Trophoblast cell (in vitro differentiated cells and primary cell): ENCODE data around the gene PLPPR3.

ENCODE experiments used
- DNase-seq, 2 donors: peaks; one replicate each; pipeline ENCODE4 v3.0.0-alpha.2; 2016
- H2AFZ ChIP-seq: 2 replicates; pipeline ENCODE4 v1.6.1; 2013; ENCODE audit warnings: low read length, moderate library complexity, mild to moderate bottlenecking; ENCODE audit not compliant: insufficient read depth, poor library complexity
- H2AK5ac ChIP-seq: 2 replicates; pipeline ENCODE4 v1.6.1; 2013; ENCODE audit warnings: mild to moderate bottlenecking, low read length
- H2BK120ac ChIP-seq: 2 replicates; pipeline ENCODE4 v1.6.1; 2013; ENCODE audit warnings: low read length, mild to moderate bottlenecking, moderate library complexity; ENCODE audit not compliant: insufficient read depth, poor library complexity
- H2BK12ac ChIP-seq: 2 replicates; pipeline ENCODE4 v1.6.1; 2013; ENCODE audit warnings: mild to moderate bottlenecking, low read length, moderate library complexity
- H2BK5ac ChIP-seq: 2 replicates; pipeline ENCODE4 v1.6.1; 2013; ENCODE audit warnings: low read length, low read depth, moderate library complexity, mild to moderate bottlenecking; ENCODE audit not compliant: poor library complexity
- H3K14ac ChIP-seq: 2 replicates; pipeline ENCODE4 v1.6.1; 2013; ENCODE audit warnings: mild to moderate bottlenecking, low read length
- H3K18ac ChIP-seq: 2 replicates; pipeline ENCODE4 v1.6.1; 2013; ENCODE audit warnings: mild to moderate bottlenecking, low read length
- H3K23ac ChIP-seq: 2 replicates; pipeline ENCODE4 v1.6.1; 2013; ENCODE audit warnings: low read length
- H3K27ac ChIP-seq: 2 replicates; pipeline ENCODE4 v1.5.1; 2013; ENCODE audit warnings: low read depth, mild to moderate bottlenecking, inconsistent platforms, low read length, moderate library complexity
- H3K27me3 ChIP-seq: 2 replicates; pipeline ENCODE4 v1.6.1; 2013; ENCODE audit warnings: inconsistent platforms, mild to moderate bottlenecking, low read length, moderate library complexity; ENCODE audit not compliant: insufficient read depth
- H3K36me3 ChIP-seq, 2 experiments: 1 replicate in 1 of 2; 2 replicates in 1 of 2; pipeline ENCODE4 v1.6.1; 2013; ENCODE audit warnings: low read length in 2 of 2, mild to moderate bottlenecking in 2 of 2, moderate library complexity in 1 of 2; ENCODE audit not compliant: insufficient read depth in 2 of 2, control insufficient read depth in 1 of 2
- H3K4ac ChIP-seq: 2 replicates; pipeline ENCODE4 v1.6.1; 2013; ENCODE audit warnings: low read depth, mild to moderate bottlenecking, low read length, moderate library complexity
- H3K4me1 ChIP-seq, 2 experiments: 1 replicate in 1 of 2; 2 replicates in 1 of 2; pipeline ENCODE4 v1.6.1; 2013; ENCODE audit warnings: low read length in 2 of 2, mild to moderate bottlenecking in 2 of 2, moderate library complexity in 1 of 2; ENCODE audit not compliant: insufficient read depth in 2 of 2, control insufficient read depth in 1 of 2
- H3K4me2 ChIP-seq: 2 replicates; pipeline ENCODE4 v1.6.1; 2013; ENCODE audit warnings: inconsistent platforms, mild to moderate bottlenecking, low read length, moderate library complexity
- H3K4me3 ChIP-seq: 2 replicates; pipeline ENCODE4 v1.5.1; 2013; ENCODE audit warnings: mild to moderate bottlenecking, low read depth, low read length, inconsistent platforms
- H3K79me1 ChIP-seq: one replicate; pipeline ENCODE4 v1.6.1; 2013; ENCODE audit warnings: low read length
- H3K79me2 ChIP-seq: 2 replicates; pipeline ENCODE4 v1.6.1; 2013; ENCODE audit warnings: low read length, mild to moderate bottlenecking; ENCODE audit not compliant: control insufficient read depth, insufficient read depth, poor library complexity
- H3K9ac ChIP-seq: 2 replicates; pipeline ENCODE4 v1.6.1; 2013; ENCODE audit warnings: mild to moderate bottlenecking, low read length
- H3K9me3 ChIP-seq: 2 replicates; pipeline ENCODE4 v1.6.1; 2013; ENCODE audit warnings: low read depth, mild to moderate bottlenecking, control low read depth, inconsistent platforms, low read length; ENCODE audit not compliant: insufficient read depth
- H4K12ac ChIP-seq: 2 replicates; pipeline ENCODE4 v1.6.1; 2013; ENCODE audit warnings: low read depth, mild to moderate bottlenecking, low read length, moderate library complexity
- H4K8ac ChIP-seq: 2 replicates; pipeline ENCODE4 v1.6.1; 2013; ENCODE audit warnings: low read depth, mild to moderate bottlenecking, low read length, moderate library complexity
- H4K91ac ChIP-seq: one replicate; pipeline ENCODE4 v1.6.1; 2013; ENCODE audit warnings: low read depth, mild to moderate bottlenecking, low read length, moderate library complexity
- WGBS: extraction: QIAGEN DNeasy Blood & Tissue Kit; methylation state at CpG from one replicate; pipeline ENCODE4 v1.1.7; 2013; ENCODE audit warnings: missing lambda C conversion rate; ENCODE audit not compliant: insufficient read length, insufficient coverage; ENCODE audit errors: extremely low coverage; 5-methylcytosine and 5-hydroxymethylcytosine counted together

Gene PLPPR3

DNA sequence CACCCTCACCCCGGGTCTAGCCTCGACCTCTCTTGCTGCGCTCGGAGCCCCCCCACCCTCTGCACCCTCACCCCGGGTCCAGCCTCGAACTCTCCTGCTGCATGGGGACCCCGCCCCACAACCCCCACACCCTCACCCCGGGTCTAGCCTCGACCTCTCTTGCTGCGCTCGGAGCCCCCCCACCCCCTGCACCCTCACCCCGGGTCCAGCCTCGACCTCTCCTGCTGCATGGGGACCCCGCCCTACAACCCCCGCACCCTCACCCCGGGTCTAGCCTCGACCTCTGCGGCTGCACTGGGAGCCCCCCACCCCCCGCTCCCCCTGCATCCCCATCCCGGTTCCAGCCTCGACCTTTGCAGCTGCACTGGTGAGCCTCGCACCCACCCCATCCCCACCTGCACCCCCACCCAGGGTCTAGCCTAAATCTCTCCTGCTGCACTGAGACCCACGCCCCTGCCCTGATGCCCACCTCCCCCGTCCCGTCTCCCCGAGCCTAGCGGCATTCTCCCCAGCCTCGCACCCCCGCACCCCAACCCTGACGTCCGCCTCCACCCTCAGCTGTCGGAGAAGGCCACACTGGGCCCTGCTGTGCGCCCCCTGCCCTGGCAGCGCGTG, 39.5 kb upstream of the PLPPR3 start:
- Histone ChIP-seq H3K18ac (no peak overlapping the region), H3K14ac (no peak overlapping the region), H3K27me3 (peaks cover 11% of the 10 kb centered on the region), H3K4me1 (peaks cover 4 to 9% of the 10 kb centered on the region in 2 experiments), H2AFZ (no peak overlapping the region), H3K27ac (no peak overlapping the region), H4K8ac (no peak overlapping the region), H3K4me3 (no peak overlapping the region), H3K9me3 (peaks cover 16% of the 10 kb centered on the region), H2BK5ac (no peak overlapping the region), H4K91ac (no peak overlapping the region), H3K79me2 (no peaks in the 10 kb centered on the region), H2AK5ac (no peak overlapping the region), H3K36me3 (no peaks in the 10 kb centered on the region), H3K4ac (no peak overlapping the region), H3K9ac (no peak overlapping the region), H3K23ac (no peak overlapping the region), H3K4me2 (no peak overlapping the region), H2BK120ac (no peak overlapping the region), H2BK12ac (no peak overlapping the region), H3K79me1 (no peaks in the 10 kb centered on the region), H4K12ac (no peak overlapping the region)
- no CpG with 5 or more reads among the region's 35 CpGs for WGBS
- DNase-seq, result no peak

DNA sequence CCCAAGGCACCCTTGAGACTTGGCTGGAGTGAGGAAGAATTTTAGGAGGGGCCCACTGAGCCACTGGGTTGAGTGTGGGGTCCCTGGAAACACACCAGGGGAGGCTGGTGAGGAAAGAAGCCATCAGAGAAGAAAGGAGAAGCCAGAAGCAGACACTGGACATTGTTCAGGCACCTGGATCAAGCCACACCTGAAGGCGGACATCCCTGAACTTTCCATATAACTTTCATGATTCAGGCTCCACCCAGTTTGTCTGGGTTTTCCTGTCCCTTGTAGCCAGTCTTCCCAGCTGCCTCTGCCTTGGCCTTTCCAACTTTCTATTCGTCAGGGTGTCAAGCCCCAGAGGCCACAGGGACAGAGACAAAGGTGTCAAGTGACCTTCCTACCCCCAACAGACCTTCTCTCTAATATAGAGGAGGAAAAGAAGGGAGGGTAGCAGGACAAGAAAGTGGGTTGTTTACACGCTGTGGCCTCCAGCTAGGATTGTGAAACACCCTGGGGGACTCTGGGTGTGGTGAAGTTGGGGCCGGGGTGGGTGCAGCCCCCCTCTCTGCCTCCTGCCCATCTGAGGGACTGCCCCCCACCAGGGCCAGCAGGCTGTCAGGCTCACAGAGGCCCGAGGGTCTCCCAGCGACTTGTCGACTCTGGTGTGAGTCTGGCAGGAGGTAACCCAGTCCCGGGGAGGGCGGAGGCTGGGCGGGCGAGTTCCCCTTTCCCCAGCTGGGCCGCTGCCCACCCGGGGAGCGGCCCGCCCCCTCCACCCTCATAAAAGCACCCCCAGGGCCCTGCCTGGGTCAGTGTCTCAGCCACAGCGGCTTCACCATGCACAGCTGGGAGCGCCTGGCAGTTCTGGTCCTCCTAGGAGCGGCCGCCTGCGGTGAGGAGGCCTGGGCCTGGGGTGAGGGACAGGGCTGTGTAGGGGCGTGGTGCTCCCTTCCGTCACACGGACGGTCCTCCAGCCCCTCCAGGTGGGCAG, 37.4 kb upstream of the PLPPR3 start, which contains the start of gene CFD:
TSS of gene CFD (plus strand) at position 797 of the 976 bp plus-strand sequence. CDS start at position 823, 26 bp downstream.
- no peak within 1 kb of the TSS for H3K23ac ChIP-seq
- no CpG with 5 or more reads among the region's 24 CpGs for WGBS
- no peak within 1 kb of the TSS for H2BK12ac ChIP-seq

DNA sequence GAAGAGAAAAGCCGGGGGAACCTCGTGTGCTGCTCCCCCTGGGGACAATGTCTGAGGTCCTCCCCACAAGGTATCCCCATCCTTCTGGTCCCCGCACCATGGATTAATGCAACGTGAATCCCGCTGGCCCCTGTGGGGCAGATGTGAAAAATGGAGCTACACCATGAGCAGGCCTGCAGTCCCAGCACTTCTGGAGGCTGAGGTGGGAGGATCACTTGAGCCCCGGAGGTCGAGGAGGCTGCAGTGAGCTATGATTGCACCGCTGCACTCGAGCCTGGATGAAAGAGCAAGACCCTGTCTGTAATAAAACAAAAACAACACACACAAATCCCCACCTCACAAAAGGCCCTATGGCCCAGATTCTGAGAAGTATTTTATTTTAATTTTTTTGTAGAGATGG, 36.5 kb upstream of the PLPPR3 start:
- Histone ChIP-seq H2BK12ac (no peak overlapping the region), H4K8ac (no peak overlapping the region), H3K79me2 (no peaks in the 10 kb centered on the region), H4K12ac (no peak overlapping the region), H3K14ac (no peak overlapping the region), H4K91ac (no peak overlapping the region), H3K4me1 (peaks cover 4 to 9% of the 10 kb centered on the region in 2 experiments), H3K9ac (no peak overlapping the region), H3K79me1 (no peaks in the 10 kb centered on the region), H3K23ac (no peak overlapping the region), H3K27ac (no peak overlapping the region), H3K36me3 (no peaks in the 10 kb centered on the region), H3K4me3 (no peak overlapping the region), H3K27me3 (peaks cover 11% of the 10 kb centered on the region), H2AFZ (no peak overlapping the region), H3K18ac (no peak overlapping the region), H3K9me3 (peaks cover 16% of the 10 kb centered on the region), H3K4me2 (no peak overlapping the region), H2BK5ac (no peak overlapping the region), H2AK5ac (no peak overlapping the region), H2BK120ac (no peak overlapping the region), H3K4ac (no peak overlapping the region)
- no peak for DNase-seq
- WGBS, result no CpG with 5 or more reads among the region's 9 CpGs

More for the DNA sequence above, 37.4 kb upstream of the PLPPR3 start, which contains the start of gene CFD:
- Histone ChIP-seq H3K79me1 (no peaks in the 10 kb centered on the region), H3K4ac (no peak within 1 kb of the TSS), H3K4me3 (peak within 1 kb of the TSS; percentile 46), H3K4me2 (peak within 1 kb of the TSS; percentile 47), H3K9ac (no peak within 1 kb of the TSS), H4K12ac (no peak within 1 kb of the TSS), H4K91ac (no peak within 1 kb of the TSS), H3K18ac (no peak within 1 kb of the TSS), H2AK5ac (no peak within 1 kb of the TSS), H2BK120ac (no peak within 1 kb of the TSS), H3K4me1 (peaks cover 4 to 9% of the 10 kb centered on the region in 2 experiments), H3K9me3 (peaks cover 16% of the 10 kb centered on the region), H3K79me2 (no peaks in the 10 kb centered on the region), H2BK5ac (no peak within 1 kb of the TSS), H3K14ac (no peak within 1 kb of the TSS), H3K27me3 (peaks cover 11% of the 10 kb centered on the region), H2AFZ (peak within 1 kb of the TSS; percentile 27), H4K8ac (no peak within 1 kb of the TSS), H3K36me3 (no peaks in the 10 kb centered on the region), H3K27ac (no peak within 1 kb of the TSS)
- no peak for DNase-seq

DNA sequence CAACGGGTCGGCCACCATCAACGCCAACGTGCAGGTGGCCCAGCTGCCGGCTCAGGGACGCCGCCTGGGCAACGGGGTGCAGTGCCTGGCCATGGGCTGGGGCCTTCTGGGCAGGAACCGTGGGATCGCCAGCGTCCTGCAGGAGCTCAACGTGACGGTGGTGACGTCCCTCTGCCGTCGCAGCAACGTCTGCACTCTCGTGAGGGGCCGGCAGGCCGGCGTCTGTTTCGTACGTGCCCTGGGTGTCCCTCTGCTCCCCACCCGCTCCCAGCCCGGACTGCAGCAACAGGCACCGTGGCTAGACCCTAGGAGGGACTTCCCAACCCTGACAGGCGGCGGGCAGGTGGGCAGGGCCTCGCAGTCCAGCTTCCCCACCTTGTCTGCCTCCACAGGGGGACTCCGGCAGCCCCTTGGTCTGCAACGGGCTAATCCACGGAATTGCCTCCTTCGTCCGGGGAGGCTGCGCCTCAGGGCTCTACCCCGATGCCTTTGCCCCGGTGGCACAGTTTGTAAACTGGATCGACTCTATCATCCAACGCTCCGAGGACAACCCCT, 33.9 kb upstream of the PLPPR3 start:
- no peak overlapping the region for H3K14ac ChIP-seq
- H2BK5ac ChIP-seq, result no peak overlapping the region
- peaks cover 5% of the 10 kb centered on the region for H3K9me3 ChIP-seq
- H2AFZ ChIP-seq, result no peak overlapping the region
- no peak overlapping the region for H3K23ac ChIP-seq
- DNase-seq, result no peak
- H2AK5ac ChIP-seq, result no peak overlapping the region
- H2BK120ac ChIP-seq, result no peak overlapping the region
- H3K27ac ChIP-seq, result no peak overlapping the region
- no peak overlapping the region for H4K8ac ChIP-seq
- no peak overlapping the region for H3K18ac ChIP-seq
- no peaks in the 10 kb centered on the region for H3K79me2 ChIP-seq
- H3K4me2 ChIP-seq, result no peak overlapping the region
- no peak overlapping the region for H4K12ac ChIP-seq
- H3K27me3 ChIP-seq, result peaks cover 3% of the 10 kb centered on the region
- WGBS, result no CpG with 5 or more reads among the region's 40 CpGs
- no peak overlapping the region for H3K9ac ChIP-seq
- H3K4ac ChIP-seq, result no peak overlapping the region
- H3K4me1 ChIP-seq, result peaks cover 3 to 5% of the 10 kb centered on the region in 2 experiments
- no peak overlapping the region for H2BK12ac ChIP-seq
- no peaks in the 10 kb centered on the region for H3K79me1 ChIP-seq
- no peak overlapping the region for H4K91ac ChIP-seq
- no peak overlapping the region for H3K4me3 ChIP-seq
- no peaks in the 10 kb centered on the region for H3K36me3 ChIP-seq
